Measurements from ENCODE around the gene GPD1.

The GPD1 gene

DNA sequence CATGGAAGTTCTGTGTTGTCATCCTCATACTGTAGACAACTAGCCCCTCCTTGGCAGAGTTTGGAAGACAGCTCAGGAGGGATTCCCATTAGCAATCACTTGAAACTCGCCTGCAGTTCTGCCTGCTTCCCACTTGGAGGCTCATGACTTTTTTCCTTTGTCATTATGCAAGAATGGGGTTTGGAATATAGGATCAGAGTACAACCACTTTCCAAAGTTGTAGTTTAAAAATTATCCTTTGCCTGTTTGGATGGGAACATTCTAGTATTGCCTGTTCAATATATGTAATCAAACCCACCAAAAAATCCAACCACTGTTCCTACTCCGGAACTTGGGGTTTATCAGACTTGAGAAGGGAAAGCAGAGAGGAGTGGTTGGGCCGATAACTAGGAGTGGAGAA is 2.1 kb upstream of the GPD1 start:
- peak; percentile 58 for DNase-seq (ENCODE audit: low read depth)

GRCh38 chr12:50102131-50102531 is 1.7 kb upstream of the GPD1 start:
- DNase-seq (ENCODE audit: low read depth) = no peak

GRCh38 chr12:50102646-50103309 is 1.0 kb upstream of the GPD1 start:
- peak; percentile 23 for DNase-seq (ENCODE audit: low read depth)

- DNase-seq (ENCODE audit: low read depth) = no peak
These were observed 457 bp upstream of the GPD1 start for GRCh38 chr12:50103351-50103750.

- DNase-seq (ENCODE audit: low read depth) = no peak
These were observed 884 bp downstream of the GPD1 start for GRCh38 chr12:50104417-50105366.

DNA sequence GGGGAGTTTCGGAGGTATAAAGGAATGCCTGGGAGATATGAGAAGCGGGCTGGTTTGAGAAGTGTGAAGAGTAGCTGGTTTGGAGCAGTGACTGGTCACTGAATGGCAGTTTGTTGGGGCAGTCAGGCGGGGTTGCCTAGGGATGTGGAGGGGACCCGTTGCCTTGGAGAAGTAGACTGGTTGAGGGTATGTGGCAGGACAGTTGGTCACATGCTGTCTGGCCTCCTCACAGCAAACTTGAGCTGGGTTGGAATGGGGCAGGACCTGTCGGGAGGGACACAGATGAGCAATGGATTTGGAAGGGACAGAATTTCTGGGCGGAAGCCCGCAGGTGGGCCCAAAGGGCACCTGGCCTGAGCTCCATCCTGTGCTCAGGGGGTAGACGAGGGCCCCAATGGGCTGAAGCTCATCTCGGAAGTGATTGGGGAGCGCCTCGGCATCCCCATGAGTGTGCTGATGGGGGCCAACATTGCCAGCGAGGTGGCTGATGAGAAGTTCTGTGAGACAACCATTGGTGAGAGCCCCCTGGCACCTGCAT is 2.2 kb downstream of the GPD1 start:
- no peak for DNase-seq (ENCODE audit: low read depth)

- no peak for DNase-seq (ENCODE audit: low read depth)
These were observed 3.1 kb downstream of the GPD1 start for GRCh38 chr12:50106907-50107306.

DNA sequence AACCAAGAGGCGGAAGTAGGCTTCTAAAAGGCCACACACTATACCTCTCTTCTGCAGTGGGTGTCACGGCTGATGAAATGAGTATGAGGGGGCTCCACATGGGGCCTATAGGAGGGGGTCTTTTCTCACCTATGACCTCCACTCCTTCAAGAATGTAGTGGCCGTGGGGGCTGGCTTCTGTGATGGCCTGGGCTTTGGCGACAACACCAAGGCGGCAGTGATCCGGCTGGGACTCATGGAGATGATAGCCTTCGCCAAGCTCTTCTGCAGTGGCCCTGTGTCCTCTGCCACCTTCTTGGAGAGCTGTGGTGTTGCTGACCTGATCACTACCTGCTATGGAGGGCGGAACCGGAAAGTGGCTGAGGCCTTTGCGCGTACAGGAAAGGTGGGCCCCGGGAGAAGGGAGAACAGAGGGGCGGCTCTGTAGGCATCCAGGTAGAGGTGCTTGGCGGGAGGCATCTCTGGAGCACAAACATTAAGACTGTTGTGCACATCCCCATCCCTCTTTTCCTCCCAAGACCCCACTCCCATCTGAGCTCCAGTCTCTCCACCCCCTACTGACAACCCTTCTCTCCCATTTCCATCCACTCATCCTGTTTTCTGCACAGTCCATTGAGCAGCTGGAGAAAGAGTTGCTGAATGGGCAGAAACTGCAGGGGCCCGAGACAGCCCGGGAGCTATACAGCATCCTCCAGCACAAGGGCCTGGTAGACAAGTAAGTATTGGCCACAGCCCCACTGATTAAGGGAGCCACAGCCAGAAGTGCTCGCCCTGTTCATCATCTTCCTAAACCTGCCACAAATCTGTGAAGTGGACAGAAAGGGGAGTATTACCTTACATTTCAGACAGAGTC is 3.8 kb downstream of the GPD1 start:
- no peak for DNase-seq (ENCODE audit: low read depth)

GRCh38 chr12:50109319-50109718 is 5.5 kb downstream of the GPD1 start:
- DNase-seq (ENCODE audit: low read depth) = no peak

DNA sequence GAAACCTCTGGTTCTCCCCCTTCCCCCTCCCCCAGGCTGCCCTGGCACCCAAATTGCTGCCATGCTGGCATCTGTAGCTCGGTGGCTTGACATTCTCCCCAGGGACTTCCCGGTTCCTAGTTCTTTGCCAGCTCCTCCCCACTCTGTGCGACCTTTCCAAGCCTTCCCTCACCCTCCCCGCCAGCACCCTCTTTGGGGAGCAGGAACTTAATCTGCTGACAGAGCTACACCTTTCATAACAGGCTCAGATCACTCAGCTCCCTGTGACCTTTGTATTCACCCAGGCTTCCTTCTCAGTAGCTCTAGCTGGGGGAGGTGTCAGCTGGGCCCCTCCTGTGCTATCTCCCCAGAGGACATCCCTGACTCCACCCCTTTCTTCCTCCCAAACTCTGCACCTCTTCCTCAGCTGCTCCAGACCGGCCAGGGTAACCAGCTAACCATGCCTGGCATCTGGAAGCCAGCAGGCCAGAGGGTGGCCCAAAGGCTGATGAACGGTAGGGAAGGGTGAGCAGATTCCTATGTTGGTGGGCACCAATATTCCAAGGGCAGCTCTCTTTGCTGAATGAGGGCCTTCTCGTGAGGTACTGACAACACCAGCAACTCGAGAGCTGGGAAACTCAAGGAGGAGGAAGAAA is 6.4 kb downstream of the GPD1 start:
- peak; percentile 43 for DNase-seq (ENCODE audit: low read depth)

DNA sequence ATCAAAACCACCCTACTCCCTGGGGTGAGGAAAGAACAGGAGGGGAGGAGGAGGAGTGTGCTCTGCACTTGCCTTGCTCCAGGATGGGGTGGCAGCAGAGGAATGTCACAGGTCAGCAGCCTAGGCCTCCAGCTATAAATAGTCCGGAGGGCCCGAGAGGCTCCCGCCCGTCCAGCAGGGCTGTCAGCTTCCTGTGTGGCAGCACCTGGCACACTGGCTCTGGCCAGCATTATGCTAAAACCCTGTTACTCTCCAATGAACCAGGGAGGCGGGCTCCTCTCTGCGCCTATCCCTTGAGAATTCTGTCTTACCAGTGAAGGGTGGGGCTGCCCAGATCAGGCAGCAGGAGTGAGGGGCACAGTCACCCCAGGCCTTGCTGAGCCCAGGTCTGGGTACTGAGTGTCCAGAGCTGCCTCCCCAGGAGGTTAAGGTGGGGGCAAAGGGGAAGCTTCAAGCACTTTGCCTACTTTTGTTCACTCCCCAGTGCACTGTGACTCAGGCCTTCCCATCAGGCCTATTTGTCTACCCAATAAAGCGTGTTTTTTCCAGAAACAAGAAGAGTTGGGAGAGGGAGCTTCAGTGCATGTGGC is 7.0 kb downstream of the GPD1 start:
- peak; percentile 78 for DNase-seq (ENCODE audit: low read depth)

DNA sequence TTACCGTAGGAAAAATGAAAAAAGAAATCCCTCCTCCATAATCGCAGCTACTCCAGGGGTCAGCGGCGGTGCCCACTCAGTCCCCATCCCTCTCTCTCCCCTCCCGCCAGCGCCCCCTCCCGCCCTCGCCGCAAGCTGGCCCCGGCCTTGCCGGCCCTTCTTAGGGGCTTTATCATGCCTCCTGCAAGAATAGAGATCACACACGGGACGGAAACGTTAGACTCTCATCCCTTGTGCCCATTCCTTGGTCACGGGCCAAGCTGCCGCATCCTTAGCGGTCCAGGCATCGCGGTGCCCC is 7.5 kb downstream of the GPD1 start:
- no peak for DNase-seq (ENCODE audit: low read depth)

DNA sequence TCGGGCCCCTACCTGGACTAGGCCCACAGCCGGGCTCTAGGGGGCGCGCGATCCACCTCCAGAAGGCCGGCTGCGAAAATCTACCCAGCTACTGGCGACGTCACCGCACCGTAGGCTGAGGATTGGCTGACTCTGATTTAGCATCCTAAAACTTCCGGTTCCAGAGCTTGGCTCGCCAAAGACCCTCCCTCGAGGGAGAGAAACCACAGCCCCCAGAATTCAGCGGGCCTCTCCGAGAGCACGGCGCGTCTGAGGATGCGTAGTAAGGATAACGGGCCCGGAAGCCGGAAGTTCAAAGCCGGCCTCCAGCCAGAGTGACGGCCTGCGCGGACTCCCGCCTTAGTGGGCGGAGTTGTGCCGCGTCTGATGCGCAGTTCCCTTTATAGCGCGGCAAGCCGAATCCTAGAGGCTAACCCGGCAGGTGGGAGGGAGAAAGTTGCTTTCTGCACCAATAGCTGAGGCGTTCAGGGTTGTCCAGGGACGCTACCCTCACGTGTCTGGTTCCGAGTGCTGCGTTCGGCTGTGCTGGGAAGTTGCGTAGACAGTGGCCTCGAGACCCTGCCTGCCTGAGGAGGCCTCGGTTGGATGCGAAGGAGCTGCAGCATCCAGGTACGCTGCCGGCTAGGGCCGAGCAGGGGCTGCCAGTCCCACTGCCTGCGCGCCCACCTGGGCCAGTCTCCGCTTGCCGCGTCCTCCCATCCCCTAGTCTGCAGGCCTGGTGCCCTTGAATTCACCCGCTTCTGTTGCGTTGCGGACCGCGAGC is 8.1 kb downstream of the GPD1 start, which contains the start of gene COX14:
Gene COX14, plus strand, starts transcription at position 544 of the 763 bp plus-strand sequence. CDS start 7,808 bp downstream, outside the sequence.
- peak; percentile 99 for DNase-seq (ENCODE audit: low read depth)

DNA sequence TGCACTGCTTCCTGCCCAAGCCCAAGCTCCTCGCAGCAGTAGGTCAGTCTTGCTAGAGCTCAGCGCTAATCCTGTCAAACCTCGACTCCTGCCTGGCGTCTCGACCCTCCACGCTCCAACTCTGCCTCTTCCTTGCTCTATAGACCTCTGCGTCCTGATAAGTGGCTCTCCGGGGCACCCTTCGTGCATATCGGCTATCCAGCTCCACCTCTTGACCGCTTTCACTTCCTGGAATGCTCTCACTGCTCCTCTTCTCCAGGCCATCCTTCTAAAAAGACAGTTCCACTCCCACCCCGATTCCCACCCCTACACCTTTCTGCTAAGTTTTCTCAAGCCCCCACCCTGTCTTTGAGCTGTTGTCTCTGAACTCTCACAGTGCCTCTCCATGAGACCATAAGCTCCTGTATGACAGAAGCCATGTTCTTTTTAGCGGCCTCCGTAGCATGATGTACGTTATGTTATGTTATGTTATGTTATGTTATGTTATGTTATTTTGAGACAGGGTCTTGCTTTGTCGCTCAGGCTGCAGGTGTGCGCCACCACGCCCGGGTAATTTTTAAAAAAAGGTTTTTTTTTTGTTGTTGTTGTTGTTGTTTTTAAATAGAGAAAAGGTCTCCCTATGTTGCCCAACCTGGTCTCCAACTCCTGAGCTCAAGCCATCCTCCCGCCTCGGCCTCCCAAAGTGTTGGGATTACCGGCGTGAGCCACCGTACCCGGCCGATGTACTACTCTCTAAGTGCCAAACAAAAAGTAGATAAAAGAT is 8.8 kb downstream of the GPD1 start:
- peak; percentile 34 for DNase-seq (ENCODE audit: low read depth)

- no peak for DNase-seq (ENCODE audit: low read depth)
These were observed 13.3 kb downstream of the GPD1 start for GRCh38 chr12:50117057-50117622.

GRCh38 chr12:50119387-50119786 is 15.6 kb downstream of the GPD1 start:
- no peak for DNase-seq (ENCODE audit: low read depth)

DNA sequence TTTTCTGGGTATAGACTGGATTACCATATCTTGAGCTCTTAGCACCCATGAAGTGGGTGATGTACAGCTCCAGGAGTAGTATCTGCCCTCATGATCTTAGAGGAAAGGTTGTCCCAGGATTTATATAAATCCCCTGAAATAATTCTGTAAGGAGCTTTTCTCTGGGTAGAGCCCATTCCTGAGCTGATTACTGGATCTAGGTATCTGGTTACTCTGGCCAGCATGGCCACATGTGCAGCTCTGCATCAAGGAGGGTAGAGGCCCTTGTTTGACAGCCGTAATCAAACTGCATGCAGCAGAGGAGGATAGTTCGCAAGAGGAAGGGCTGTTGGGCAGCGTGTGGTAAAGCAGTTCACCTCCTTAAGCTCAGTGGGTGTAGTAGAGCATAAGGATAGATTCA is 16.7 kb downstream of the GPD1 start:
- no peak for DNase-seq (ENCODE audit: low read depth)

DNA sequence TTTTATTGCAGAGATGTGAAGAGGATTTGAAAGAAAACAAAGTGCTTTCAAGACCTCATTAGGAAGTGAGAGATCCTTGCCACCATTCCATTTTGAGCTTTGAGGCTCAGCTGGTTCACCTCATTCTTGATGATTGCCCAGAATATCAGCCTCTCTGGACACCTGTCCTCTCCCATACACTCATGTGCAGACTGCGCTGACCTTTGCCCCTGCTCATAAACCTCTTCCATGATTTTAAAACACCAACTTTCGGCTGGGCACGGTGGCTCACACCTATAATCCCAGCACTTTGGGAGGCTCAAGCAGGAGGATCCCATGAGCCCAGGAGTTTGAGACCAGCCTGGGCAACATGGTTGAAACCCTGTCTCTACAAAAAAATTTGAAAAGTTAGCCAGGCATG is 17.1 kb downstream of the GPD1 start:
- DNase-seq (ENCODE audit: low read depth) = no peak

DNA sequence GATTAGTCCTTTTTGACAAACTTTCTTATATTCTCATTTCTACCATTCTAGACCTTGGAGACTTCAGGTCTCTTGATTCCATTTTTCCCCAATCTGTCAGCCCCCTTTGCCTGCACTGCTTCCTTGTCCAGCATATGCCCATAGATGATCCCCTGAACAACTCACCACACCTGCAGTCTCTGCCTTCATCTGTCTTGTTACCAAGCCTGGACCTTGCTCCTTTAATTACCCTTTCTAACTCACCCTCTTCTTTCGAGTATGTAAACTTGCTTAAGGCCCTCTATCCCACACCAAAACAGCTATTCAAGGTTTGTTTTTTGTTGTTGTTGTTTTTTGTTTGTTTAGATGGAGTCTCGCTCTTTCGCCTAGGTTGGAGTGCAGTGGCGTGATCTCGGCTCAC is 17.8 kb downstream of the GPD1 start:
- no peak for DNase-seq (ENCODE audit: low read depth)
